SK-N-SH (cell line): ENCODE data around the gene CCDC14. TPM values are rescaled to one million over a fixed set of nuclear protein-coding genes. Genes with fewer than 3 reads are reported as not detected.

Experiments used
- CTCF ChIA-PET: fragments of 300-600, 350-600 bp; formaldehyde crosslinking; extraction: SDS; loops from one replicate; lab custom pipeline; 2021; lab: Yijun Ruan, JAX
- POLR2A ChIA-PET: fragments of 350-600 bp; sonication (Branson Sonifier 250); formaldehyde crosslinking; extraction: SDS; loops from one replicate; lab custom pipeline; 2020; ENCODE audit warnings: antibody characterized with exemption, inconsistent platforms; lab: Yijun Ruan, JAX
- DNase-seq: peaks from one replicate; pipeline ENCODE4 v3.0.0; 2012
- H2AFZ ChIP-seq: fragments of 200-600 bp; sonication (generic); 2 replicates; pipeline ENCODE4 v1.8.1; 2016; ENCODE audit warnings: antibody characterized with exemption, mild to moderate bottlenecking, low read depth
- H3F3A ChIP-seq: fragments of 200-600 bp; sonication (generic); replicated peaks from 2 replicates; pipeline ENCODE3; 2016; ENCODE audit warnings: antibody characterized with exemption, mild to moderate bottlenecking; ENCODE audit not compliant: insufficient read depth
- H3K27ac ChIP-seq, 2 experiments: fragments of 200-500 bp in 1 of 2; fragments of 200-600 bp in 1 of 2; sonication (Bioruptor generic) in 1 of 2; sonication (generic), shearing (Covaris generic) in 1 of 2; 2 replicates each; pipeline versions ENCODE4 v1.5.1 to v1.6.1; 2014 to 2016; ENCODE audit warnings: low read depth in 2 of 2, inconsistent platforms in 1 of 2, low read length in 1 of 2, mild to moderate bottlenecking in 1 of 2, mixed read lengths in 1 of 2
- H3K27me3 ChIP-seq: fragments of 200-600 bp; sonication (generic), shearing (Covaris generic); 2 replicates; pipeline ENCODE4 v1.6.1; 2016; ENCODE audit warnings: mixed run types; ENCODE audit not compliant: insufficient read depth
- H3K36me3 ChIP-seq, 2 experiments: fragments of 200-500 bp in 1 of 2; fragments of 200-600 bp in 1 of 2; sonication (Bioruptor generic) in 1 of 2; sonication (generic) in 1 of 2; replicated peaks in 1 of 2; 2 replicates each; pipeline versions ENCODE3 to v1.5.1; 2014 to 2016; ENCODE audit warnings: low read length in 1 of 2, mild to moderate bottlenecking in 1 of 2; ENCODE audit not compliant: insufficient read depth in 2 of 2, control insufficient read depth in 1 of 2
- H3K4me1 ChIP-seq, 2 experiments: fragments of 200-500 bp in 1 of 2; fragments of 200-600 bp in 1 of 2; sonication (Bioruptor generic) in 1 of 2; sonication (generic), shearing (Covaris generic) in 1 of 2; 2 replicates each; pipeline versions ENCODE4 v1.5.1 to v1.6.1; 2014 to 2016; ENCODE audit warnings: low read depth in 1 of 2, low read length in 1 of 2, mixed run types in 1 of 2; ENCODE audit not compliant: insufficient read depth in 2 of 2, control insufficient read depth in 1 of 2
- H3K4me2 ChIP-seq: fragments of 200-600 bp; sonication (generic), shearing (Covaris generic); 2 replicates; pipeline ENCODE4 v1.6.1; 2017; ENCODE audit warnings: mixed run types
- H3K4me3 ChIP-seq, 2 experiments: fragments of 200-500 bp in 1 of 2; fragments of 200-600 bp in 1 of 2; sonication (Bioruptor generic) in 1 of 2; sonication (generic), shearing (Covaris generic) in 1 of 2; 2 replicates each; pipeline versions ENCODE4 v1.5.1 to v1.8.1; 2014 to 2016; ENCODE audit warnings: low read depth in 2 of 2, inconsistent platforms in 1 of 2, low read length in 1 of 2, mild to moderate bottlenecking in 1 of 2, mixed read lengths in 1 of 2, moderate library complexity in 1 of 2
- H3K79me2 ChIP-seq: fragments of 200-600 bp; sonication (generic); 2 replicates; pipeline ENCODE4 v1.8.1; 2017; ENCODE audit warnings: mild to moderate bottlenecking; ENCODE audit not compliant: insufficient read depth
- H3K9ac ChIP-seq: fragments of 200-600 bp; sonication (generic); 2 replicates; pipeline ENCODE4 v1.6.1; 2017; ENCODE audit warnings: mixed run types
- H3K9me2 ChIP-seq: fragments of 200-600 bp; sonication (generic); 2 replicates; pipeline ENCODE4 v1.6.1; 2017; ENCODE audit warnings: mixed run types
- H3K9me3 ChIP-seq: fragments of 200-600 bp; sonication (generic); 2 replicates; pipeline ENCODE4 v1.6.1; 2017; ENCODE audit warnings: mixed run types, mild to moderate bottlenecking, moderate library complexity
- H4K20me1 ChIP-seq: fragments of 200-600 bp; sonication (generic); 2 replicates; pipeline ENCODE4 v1.6.1; 2017; ENCODE audit warnings: mild to moderate bottlenecking, mixed run types; ENCODE audit not compliant: insufficient read depth
- CHD2 ChIP-seq: fragments of 150-350 bp; IDR thresholded peaks from 2 replicates; pipeline ENCODE4 v1.6.1; 2018; ENCODE audit warnings: low read length; ENCODE audit not compliant: partially characterized antibody
- GATA2 ChIP-seq: sonication (generic); formaldehyde crosslinking; IDR thresholded peaks from 2 replicates; pipeline ENCODE4 v1.5.0; 2020; ENCODE audit warnings: mild to moderate bottlenecking, missing genetic modification reagents
- IRF3 ChIP-seq: fragments of 150-350 bp; IDR thresholded peaks from 2 replicates; pipeline ENCODE4 v1.6.1; 2016; ENCODE audit warnings: mild to moderate bottlenecking, low read depth, low read length
- MEF2A ChIP-seq: IDR thresholded peaks from 2 replicates; pipeline ENCODE4 v1.4.0; 2012; ENCODE audit warnings: low read depth, borderline replicate concordance
- POLR2AphosphoS5 ChIP-seq: IDR thresholded peaks from 2 replicates; pipeline ENCODE4 v1.6.1; 2012; ENCODE audit warnings: low read depth, low read length
- REST ChIP-seq: IDR thresholded peaks from 2 replicates; pipeline ENCODE4 v1.6.1; 2012; ENCODE audit warnings: mild to moderate bottlenecking, low read depth, low read length, moderate library complexity
- TAF1 ChIP-seq: IDR thresholded peaks from 2 replicates; pipeline ENCODE4 v1.6.1; 2012; ENCODE audit warnings: low read depth, mild to moderate bottlenecking, low read length, moderate library complexity, borderline replicate concordance
- WGBS: methylation state at CpG from one replicate; pipeline ENCODE4 v1.1.6; 2017; ENCODE audit warnings: low lambda C conversion rate; 5-methylcytosine and 5-hydroxymethylcytosine counted together
- polyA plus RNA-seq, 3 experiments: library from polyadenylated mRNA; depleted of rRNA; stranded (reverse); fragments of >200 nt; gene quantifications; 2 replicates each; pipeline ENCODE4 v1.2.3, GENCODE V29; 2012

CCDC14 gene
- polyA plus RNA-seq, 1 of the 3 experiments (the other 2 are of a cell fraction), result 147 TPM

- H3K27ac ChIP-seq, result peak overlapping the region; percentile 51 to 82
- 4% methylated on average over 15 of the region's 15 CpGs for WGBS
- no peaks in the 10 kb centered on the region for H4K20me1 ChIP-seq
- ChIA-PET CTCF (interaction anchor here (0.6 kb wide), 1 partner anchor 75 kb away, joined by 3 read pairs; no protein-coding TSS in a partner anchor), POLR2A (interaction anchor here (1.1 to 1.8 kb wide), 2 partner anchors 19 to 71 kb away, joined by 4 to 7 read pairs; partner anchors contain the start of gene KALRN)
- peak overlapping the region; percentile 81 to 95 for H3K4me3 ChIP-seq
- H3F3A ChIP-seq, result peaks cover 16% of the 10 kb centered on the region
- peaks cover 4 to 14% of the 10 kb centered on the region in 2 experiments for H3K36me3 ChIP-seq
- peak overlapping the region; percentile 84 for H2AFZ ChIP-seq
- TF ChIP-seq MEF2A, result no peak
- no peaks in the 10 kb centered on the region for H3K9me2 ChIP-seq
- H3K27me3 ChIP-seq, result no peaks in the 10 kb centered on the region
- H3K9ac ChIP-seq, result peak overlapping the region; percentile 94; the same call in 1 of the 2 replicates
- no peak for DNase-seq
- peak overlapping the region; percentile 90 for H3K4me2 ChIP-seq
- H3K79me2 ChIP-seq, result peaks cover 44% of the 10 kb centered on the region
- H3K4me1 ChIP-seq, result peaks cover 3 to 19% of the 10 kb centered on the region in 2 experiments; a peak in 3 of 4 replicates
- H3K9me3 ChIP-seq, result no peaks in the 10 kb centered on the region
Measured at GRCh38 chr3:123961508-123961856, 453 bp upstream of the CCDC14 start.

- no peak overlapping the region for H3K4me3 ChIP-seq
- H3K79me2 ChIP-seq, result peaks cover 39% of the 10 kb centered on the region
- H3K4me1 ChIP-seq, result peaks cover 3 to 8% of the 10 kb centered on the region in 2 experiments; a peak in 2 of 4 replicates
- no peak for TF ChIP-seq GATA2 (CRISPR knock-in tag)
- no peak for TF ChIP-seq CHD2
- no peak for TF ChIP-seq TAF1
- TF ChIP-seq MEF2A, result no peak
- no peak for TF ChIP-seq REST
- no peak for TF ChIP-seq IRF3
- TF ChIP-seq POLR2AphosphoS5, result no peak
- TF ChIP-seq, all 33 proteins: peak for 0
- H3K36me3 ChIP-seq, result peaks cover 77 to 79% of the 10 kb centered on the region in 2 experiments
- ChIA-PET CTCF (no interaction called here), POLR2A (no interaction called here)
- H3K27me3 ChIP-seq, result no peaks in the 10 kb centered on the region
- no peaks in the 10 kb centered on the region for H3K9me2 ChIP-seq
- 96% methylated on average over 4 of the region's 4 CpGs for WGBS
- peaks cover 14% of the 10 kb centered on the region for H3F3A ChIP-seq
- H3K9ac ChIP-seq, result no peak overlapping the region
- no peaks in the 10 kb centered on the region for H3K9me3 ChIP-seq
- H3K27ac ChIP-seq, result no peak overlapping the region
- no peak overlapping the region for H2AFZ ChIP-seq
- no peak for DNase-seq
- no peaks in the 10 kb centered on the region for H4K20me1 ChIP-seq
- H3K4me2 ChIP-seq, result no peak overlapping the region
Measured at GRCh38 chr3:123953735-123954134, 7.3 kb downstream of the CCDC14 start.
